HFFc6 (cell line): ENCODE results near the gene TXNDC9. TPM values are rescaled to one million over a fixed set of nuclear protein-coding genes. Genes with fewer than 3 reads are reported as not detected.
"Not testable (repeated sequence)": the region's sequence is repeated elsewhere in the genome, so short reads cannot be mapped to it uniquely, and the experiment has no call there.

Experiments used
- DNase-seq: peaks from one replicate; pipeline ENCODE4 v3.0.0-alpha.2; 2018
- H3K27ac Mint-ChIP-seq: 2 replicates; pipeline ENCODE4 v1.8.0; 2020; ENCODE audit warnings: mild to moderate bottlenecking, mixed read lengths
- H3K27me3 Mint-ChIP-seq: 2 replicates; pipeline ENCODE4 v1.8.0; 2021; ENCODE audit warnings: mild to moderate bottlenecking, moderate library complexity, mixed read lengths; ENCODE audit not compliant: insufficient read depth
- H3K36me3 Mint-ChIP-seq: 2 replicates; pipeline ENCODE4 v1.8.0; 2021; ENCODE audit warnings: low read depth, mixed read lengths
- H3K4me1 Mint-ChIP-seq: 2 replicates; pipeline ENCODE4 v1.8.0; 2020; ENCODE audit warnings: low read depth, mixed read lengths
- H3K4me3 Mint-ChIP-seq: 2 replicates; pipeline ENCODE4 v1.8.0; 2020; ENCODE audit warnings: mild to moderate bottlenecking, moderate library complexity, mixed read lengths
- H3K9me3 Mint-ChIP-seq: 2 replicates; pipeline ENCODE4 v1.8.0; 2020; ENCODE audit warnings: mild to moderate bottlenecking, mixed read lengths
- total RNA-seq, 6 experiments: library from RNA; stranded (reverse); fragmentation: NEBNext Ultra II Directional; extraction: Animal tissue kit (Norgen Biotek cat#: 25700); gene quantifications; 2 replicates in 1 of 6; 3 replicates in 5 of 6; pipeline ENCODE4 v1.2.3, GENCODE V29; 2021
- TF ChIP-seq, protein P1 (sequence below): fragments of 200-600 bp; sonication (generic); IDR thresholded peaks from 2 replicates; pipeline ENCODE4 v1.5.0; 2021; ENCODE audit warnings: antibody characterized with exemption, mild to moderate bottlenecking

TXNDC9 gene
- total RNA-seq, 6 experiments from 2014 or later = 40.3 to 47.9 (median 43.9) TPM

DNA sequence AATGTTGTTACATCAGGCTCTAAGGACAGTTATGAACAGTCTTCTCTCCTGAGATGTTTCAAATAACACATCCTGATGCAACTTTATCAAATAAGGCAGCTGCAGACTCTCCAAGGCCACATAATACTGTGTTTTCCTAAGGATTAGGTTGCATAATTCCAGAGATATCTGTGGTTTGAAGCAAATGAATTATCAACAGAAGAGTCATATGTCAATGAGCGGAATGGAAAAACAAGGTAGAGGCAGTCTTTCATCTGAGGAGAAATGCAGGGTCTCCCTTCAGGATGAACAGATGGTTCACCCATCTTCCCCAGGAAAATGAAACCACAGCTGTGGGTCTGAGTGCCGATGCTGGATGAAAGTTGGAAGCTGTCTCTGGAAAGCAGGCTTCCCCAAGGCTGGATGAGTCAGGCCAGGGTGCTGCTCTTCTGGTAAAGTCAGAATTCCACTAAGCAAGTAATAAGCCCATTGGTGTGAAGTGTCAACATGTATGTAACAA, 57.3 kb downstream of the TXNDC9 start:
- peak overlapping the region; percentile 85 for H3K4me3 Mint-ChIP-seq
- TF ChIP-seq, protein P1, sequence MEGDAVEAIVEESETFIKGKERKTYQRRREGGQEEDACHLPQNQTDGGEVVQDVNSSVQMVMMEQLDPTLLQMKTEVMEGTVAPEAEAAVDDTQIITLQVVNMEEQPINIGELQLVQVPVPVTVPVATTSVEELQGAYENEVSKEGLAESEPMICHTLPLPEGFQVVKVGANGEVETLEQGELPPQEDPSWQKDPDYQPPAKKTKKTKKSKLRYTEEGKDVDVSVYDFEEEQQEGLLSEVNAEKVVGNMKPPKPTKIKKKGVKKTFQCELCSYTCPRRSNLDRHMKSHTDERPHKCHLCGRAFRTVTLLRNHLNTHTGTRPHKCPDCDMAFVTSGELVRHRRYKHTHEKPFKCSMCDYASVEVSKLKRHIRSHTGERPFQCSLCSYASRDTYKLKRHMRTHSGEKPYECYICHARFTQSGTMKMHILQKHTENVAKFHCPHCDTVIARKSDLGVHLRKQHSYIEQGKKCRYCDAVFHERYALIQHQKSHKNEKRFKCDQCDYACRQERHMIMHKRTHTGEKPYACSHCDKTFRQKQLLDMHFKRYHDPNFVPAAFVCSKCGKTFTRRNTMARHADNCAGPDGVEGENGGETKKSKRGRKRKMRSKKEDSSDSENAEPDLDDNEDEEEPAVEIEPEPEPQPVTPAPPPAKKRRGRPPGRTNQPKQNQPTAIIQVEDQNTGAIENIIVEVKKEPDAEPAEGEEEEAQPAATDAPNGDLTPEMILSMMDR = no peak

DNA sequence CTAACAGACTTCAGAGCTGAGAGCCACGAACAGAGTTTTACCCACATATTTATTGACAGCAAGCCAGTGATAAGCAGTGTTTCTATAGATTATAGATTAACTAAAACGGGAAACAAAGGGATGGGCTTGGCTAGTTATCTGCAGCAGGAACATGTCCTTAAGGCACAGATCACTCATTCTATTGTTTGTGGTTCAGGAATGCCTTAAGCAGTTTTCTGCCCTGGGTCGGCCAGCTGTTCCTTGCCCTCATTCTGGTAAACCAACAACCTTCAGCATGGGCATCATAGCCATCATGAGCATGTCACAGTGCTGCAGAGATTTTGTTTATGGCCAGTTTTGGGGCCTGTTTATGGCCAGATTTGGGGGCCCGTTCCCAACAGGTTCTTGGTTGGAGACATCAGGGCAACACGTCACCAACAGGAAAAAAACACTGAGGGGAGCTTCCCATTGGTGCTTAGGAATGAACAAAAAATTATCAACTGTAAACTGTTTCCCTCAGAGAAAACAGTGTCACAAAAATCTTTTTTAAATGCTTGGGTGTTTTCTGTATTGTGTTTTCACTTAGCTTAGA, 57.9 kb downstream of the TXNDC9 start:
- not testable (repeated sequence) for DNase-seq, H3K27me3 Mint-ChIP-seq
- Mint-ChIP-seq H3K27ac (peak overlapping the region; percentile 73), H3K9me3 (peaks cover 11% of the 10 kb centered on the region), H3K36me3 (peaks cover 14% of the 10 kb centered on the region), H3K4me3 (peak overlapping the region; percentile 85), H3K4me1 (peaks cover 21% of the 10 kb centered on the region)

More for the DNA sequence above, 57.3 kb downstream of the TXNDC9 start:
- Mint-ChIP-seq H3K27ac (peak overlapping the region; percentile 73), H3K9me3 (peaks cover 11% of the 10 kb centered on the region), H3K36me3 (peaks cover 14% of the 10 kb centered on the region), H3K4me1 (peaks cover 21% of the 10 kb centered on the region), H3K27me3 (no peaks in the 10 kb centered on the region)
- peak; percentile 75 for DNase-seq

DNA sequence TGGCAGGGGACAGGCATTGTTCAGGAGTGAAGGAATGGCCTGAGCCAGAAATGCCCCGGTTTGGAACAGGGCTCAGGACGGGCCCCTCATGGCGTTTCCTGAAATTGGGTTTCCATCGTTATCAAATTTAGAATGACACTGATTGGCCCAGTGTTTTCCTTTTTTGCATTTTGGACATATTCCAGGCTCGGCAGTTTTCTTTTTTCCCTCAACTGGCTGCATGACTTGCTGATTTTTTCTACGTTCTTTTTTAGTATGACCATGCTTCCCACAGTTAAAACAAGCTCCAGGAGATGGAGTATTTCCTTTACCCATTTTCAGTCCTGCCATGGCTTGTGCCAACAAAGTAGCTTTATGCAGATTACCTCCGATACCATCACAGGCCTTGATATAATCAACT, 60.3 kb downstream of the TXNDC9 start:
- H3K9me3 Mint-ChIP-seq = peaks cover 24% of the 10 kb centered on the region
- no peak for DNase-seq
- no peak overlapping the region for H3K27ac Mint-ChIP-seq
- no peaks in the 10 kb centered on the region; the same call in 1 of the 2 replicates for H3K27me3 Mint-ChIP-seq
- H3K4me1 Mint-ChIP-seq = peaks cover 20% of the 10 kb centered on the region
- TF ChIP-seq, protein P1 = no peak
- no peak overlapping the region for H3K4me3 Mint-ChIP-seq
- peaks cover 22% of the 10 kb centered on the region for H3K36me3 Mint-ChIP-seq

Other genes with a start within 250 kb of the TXNDC9 start
- gene C2orf15, start 194.6 kb downstream of the TXNDC9 start, total RNA-seq = not detected
- gene TSGA10, start 181.4 kb downstream of the TXNDC9 start, total RNA-seq = 1 to 10 TPM in 4 of 6 experiments, under 1 TPM in 2; 0.83 to 2.0 (median 1.3) TPM
- gene LIPT1, start 181.4 kb downstream of the TXNDC9 start, total RNA-seq = 1 to 10 TPM; 2.5 to 3.8 (median 3.3) TPM
- 10 to 100 TPM; 12.5 to 19.5 (median 17.3) TPM for gene MITD1, start 155.3 kb downstream of the TXNDC9 start, total RNA-seq
- gene MRPL30, start 155.1 kb downstream of the TXNDC9 start, total RNA-seq = 10 to 100 TPM; 25.6 to 31.8 (median 29.6) TPM
- gene LYG2, start 80.7 kb downstream of the TXNDC9 start, total RNA-seq = not detected
- gene LYG1, start 35.1 kb downstream of the TXNDC9 start, total RNA-seq = under 1 TPM in 5 of 6 experiments, not detected in 1; 0.23 to 0.70 (median 0.27) TPM
- 10 to 100 TPM; 43.9 to 51.1 (median 47.8) TPM for gene EIF5B, start 1.1 kb upstream of the TXNDC9 start, total RNA-seq
- gene REV1, start 153.7 kb upstream of the TXNDC9 start, total RNA-seq = 10 to 100 TPM; 17.0 to 19.2 (median 18.6) TPM